NB4 (cell line): ENCODE measurements around the gene BRPF1.

ENCODE experiments used
- DNase-seq: peaks from one replicate; pipeline ENCODE4 v3.0.0; 2010; ENCODE audit warnings: low read depth
- H3K4me3 ChIP-seq: one replicate; pipeline ENCODE4 v1.5.1; 2011; ENCODE audit warnings: mild to moderate bottlenecking, low read depth, low read length, moderate library complexity
- CTCF ChIP-seq: IDR thresholded peaks from one replicate; pipeline ENCODE4 v1.5.1; 2012; ENCODE audit warnings: low read depth, low read length
- MYC ChIP-seq: IDR thresholded peaks from 2 replicates; pipeline ENCODE4 v1.6.1; 2011; ENCODE audit warnings: low read depth, low read length
- POLR2A ChIP-seq: IDR thresholded peaks from 2 replicates; pipeline ENCODE4 v1.6.1; 2011; ENCODE audit warnings: mild to moderate bottlenecking; ENCODE audit not compliant: insufficient read length; ENCODE audit errors: extremely low read depth
- TF ChIP-seq, protein P1 (sequence below): IDR thresholded peaks from 2 replicates; pipeline ENCODE4 v1.6.1; 2011; ENCODE audit warnings: low read depth, low read length

The BRPF1 gene

GRCh38 chr3:9795207-9795606, 63.7 kb downstream of the BRPF1 start:
- peak; percentile 38 for DNase-seq
- TF ChIP-seq MYC, result no peak
- no peak for TF ChIP-seq POLR2A
- TF ChIP-seq CTCF, result no peak
- TF ChIP-seq, protein P1, sequence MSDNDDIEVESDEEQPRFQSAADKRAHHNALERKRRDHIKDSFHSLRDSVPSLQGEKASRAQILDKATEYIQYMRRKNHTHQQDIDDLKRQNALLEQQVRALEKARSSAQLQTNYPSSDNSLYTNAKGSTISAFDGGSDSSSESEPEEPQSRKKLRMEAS, result no peak
- H3K4me3 ChIP-seq, result no peak overlapping the region

DNA sequence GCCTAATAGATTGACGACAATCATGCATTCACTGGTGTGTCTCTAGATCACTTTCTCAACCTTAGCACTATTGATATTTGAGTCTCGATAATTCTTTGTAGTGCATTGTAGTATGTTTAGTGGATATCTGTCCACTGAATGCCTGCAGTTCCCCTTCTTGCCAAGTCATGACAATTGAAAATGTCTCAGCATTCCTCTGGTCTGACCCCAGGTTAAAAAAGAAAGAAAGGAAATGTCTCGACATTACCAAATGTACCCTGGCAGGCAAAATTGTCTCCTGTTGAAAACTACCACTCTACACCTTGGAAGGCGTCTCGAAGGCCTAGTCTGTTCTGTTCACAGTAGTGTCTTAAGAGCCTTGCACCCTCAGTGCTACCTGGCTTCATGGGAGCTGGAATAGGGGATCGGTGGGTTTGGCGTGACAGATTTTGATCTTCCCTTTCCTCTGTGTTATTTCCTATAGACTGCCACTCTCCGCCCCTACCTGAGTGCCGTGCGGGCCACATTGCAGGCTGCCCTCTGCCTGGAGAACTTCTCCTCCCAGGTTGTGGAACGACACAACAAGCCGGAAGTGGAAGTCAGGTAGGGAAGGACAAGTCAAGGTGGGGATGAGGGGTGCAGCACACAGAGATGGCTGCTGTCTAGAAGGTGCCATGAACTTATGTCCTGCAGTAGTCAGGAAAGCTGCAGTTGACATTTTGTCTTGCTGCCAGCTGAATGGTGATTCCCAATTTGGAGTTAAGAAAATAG, 65.8 kb downstream of the BRPF1 start:
- no peak overlapping the region for H3K4me3 ChIP-seq
- no peak for DNase-seq
- TF ChIP-seq POLR2A (no peak), CTCF (no peak), MYC (no peak)
- TF ChIP-seq, protein P1, result no peak
